ENCODE data around the gene RBBP7.

- TF ChIP-seq TAF1 (IDR thresholded peaks at IDR 0.05; ENCODE audit: borderline replicate concordance, insufficient read depth, low read length) (no peak), POLR2AphosphoS5 (IDR thresholded peaks at IDR 0.05; ENCODE audit: low read depth, low read length) (no peak), REST (IDR thresholded peaks at IDR 0.05; ENCODE audit: insufficient read depth in 1 of 2, low read depth in 2 of 2, low read length in 2 of 2) (no peak)
Observed at GRCh38 chrX:16892504-16893362, 22.6 kb upstream of the RBBP7 start.
